Panc1 (cell line): Measurements from ENCODE around the gene GON4L.

ENCODE experiments used
- POLR2AphosphoS5 ChIP-seq: IDR thresholded peaks from 2 replicates; pipeline ENCODE4 v1.6.1; 2012; ENCODE audit warnings: mild to moderate bottlenecking, low read depth, low read length, moderate library complexity
- SIN3A ChIP-seq: IDR thresholded peaks from 2 replicates; pipeline ENCODE4 v1.6.1; 2012; ENCODE audit warnings: low read depth, mild to moderate bottlenecking, low read length, moderate library complexity, borderline replicate concordance; ENCODE audit not compliant: insufficient read depth
- TCF7L2 ChIP-seq: IDR thresholded peaks from 2 replicates; pipeline ENCODE4 v1.6.1; 2011; ENCODE audit warnings: mild to moderate bottlenecking, low read depth, low read length, inconsistent platforms
- TF ChIP-seq, protein P1 (sequence below): fragments of 450-650 bp; IDR thresholded peaks from 2 replicates; pipeline ENCODE4 v1.5.1; 2017; ENCODE audit warnings: mild to moderate bottlenecking
- TF ChIP-seq, protein P2 (sequence below), 2 experiments: IDR thresholded peaks; 2 replicates each; pipeline ENCODE4 v1.6.1; 2011 to 2012; ENCODE audit warnings: low read depth in 2 of 2, control low read depth in 1 of 2, low read length in 1 of 2, mild to moderate bottlenecking in 1 of 2, moderate library complexity in 1 of 2; ENCODE audit not compliant: insufficient read depth in 1 of 2

DNA sequence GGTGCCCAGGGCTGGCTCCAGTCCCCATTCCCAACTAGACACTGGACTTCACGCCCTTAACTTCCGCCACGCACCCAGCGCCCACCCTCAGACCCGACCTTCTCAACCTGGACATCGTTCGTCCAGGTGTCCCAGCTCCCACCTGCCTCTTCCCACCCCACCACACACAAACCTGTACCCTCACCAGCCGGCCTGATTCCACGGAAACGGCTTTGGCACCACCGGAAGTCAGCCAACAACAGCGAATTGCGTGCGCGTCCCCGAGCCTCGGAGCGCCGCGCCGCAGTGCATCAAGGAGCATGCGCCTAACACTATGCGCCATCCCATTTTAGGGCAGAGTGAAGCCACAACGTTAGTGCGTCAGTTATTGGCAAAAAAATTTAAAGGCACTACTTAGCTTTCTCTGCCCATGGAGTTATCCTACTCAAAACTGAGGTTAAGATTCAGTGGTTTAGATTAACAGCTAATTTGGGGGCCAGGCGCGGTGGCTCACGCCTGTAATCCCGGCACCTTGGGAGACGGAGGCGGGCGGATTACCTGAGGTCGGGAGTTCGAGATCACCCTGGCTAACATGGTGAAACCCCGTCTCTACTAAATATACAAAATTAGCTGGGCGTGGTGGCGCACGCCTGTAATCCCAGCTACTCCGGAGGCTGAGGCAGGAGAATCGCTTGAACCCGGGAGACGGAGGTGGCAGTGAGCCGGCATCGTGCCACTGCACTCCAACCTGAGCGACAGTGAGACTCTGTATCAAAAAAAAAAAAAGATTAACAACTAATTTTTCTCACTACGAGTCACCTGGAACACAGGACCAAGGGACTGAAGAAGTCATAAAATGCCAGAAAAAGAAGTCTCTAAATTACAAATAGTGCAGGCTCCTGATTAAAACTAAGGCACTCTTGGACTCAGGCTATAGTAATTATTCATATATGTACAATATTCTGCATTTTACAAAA, at the start of gene GON4L:
- TF ChIP-seq, protein P1, sequence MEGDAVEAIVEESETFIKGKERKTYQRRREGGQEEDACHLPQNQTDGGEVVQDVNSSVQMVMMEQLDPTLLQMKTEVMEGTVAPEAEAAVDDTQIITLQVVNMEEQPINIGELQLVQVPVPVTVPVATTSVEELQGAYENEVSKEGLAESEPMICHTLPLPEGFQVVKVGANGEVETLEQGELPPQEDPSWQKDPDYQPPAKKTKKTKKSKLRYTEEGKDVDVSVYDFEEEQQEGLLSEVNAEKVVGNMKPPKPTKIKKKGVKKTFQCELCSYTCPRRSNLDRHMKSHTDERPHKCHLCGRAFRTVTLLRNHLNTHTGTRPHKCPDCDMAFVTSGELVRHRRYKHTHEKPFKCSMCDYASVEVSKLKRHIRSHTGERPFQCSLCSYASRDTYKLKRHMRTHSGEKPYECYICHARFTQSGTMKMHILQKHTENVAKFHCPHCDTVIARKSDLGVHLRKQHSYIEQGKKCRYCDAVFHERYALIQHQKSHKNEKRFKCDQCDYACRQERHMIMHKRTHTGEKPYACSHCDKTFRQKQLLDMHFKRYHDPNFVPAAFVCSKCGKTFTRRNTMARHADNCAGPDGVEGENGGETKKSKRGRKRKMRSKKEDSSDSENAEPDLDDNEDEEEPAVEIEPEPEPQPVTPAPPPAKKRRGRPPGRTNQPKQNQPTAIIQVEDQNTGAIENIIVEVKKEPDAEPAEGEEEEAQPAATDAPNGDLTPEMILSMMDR = no peak
- TF ChIP-seq POLR2AphosphoS5 (peak; percentile 93), SIN3A (0 out of 2 replicates have a peak, but pooled peaks have one; percentile 51), TCF7L2 (no peak)
- TF ChIP-seq, protein P2, sequence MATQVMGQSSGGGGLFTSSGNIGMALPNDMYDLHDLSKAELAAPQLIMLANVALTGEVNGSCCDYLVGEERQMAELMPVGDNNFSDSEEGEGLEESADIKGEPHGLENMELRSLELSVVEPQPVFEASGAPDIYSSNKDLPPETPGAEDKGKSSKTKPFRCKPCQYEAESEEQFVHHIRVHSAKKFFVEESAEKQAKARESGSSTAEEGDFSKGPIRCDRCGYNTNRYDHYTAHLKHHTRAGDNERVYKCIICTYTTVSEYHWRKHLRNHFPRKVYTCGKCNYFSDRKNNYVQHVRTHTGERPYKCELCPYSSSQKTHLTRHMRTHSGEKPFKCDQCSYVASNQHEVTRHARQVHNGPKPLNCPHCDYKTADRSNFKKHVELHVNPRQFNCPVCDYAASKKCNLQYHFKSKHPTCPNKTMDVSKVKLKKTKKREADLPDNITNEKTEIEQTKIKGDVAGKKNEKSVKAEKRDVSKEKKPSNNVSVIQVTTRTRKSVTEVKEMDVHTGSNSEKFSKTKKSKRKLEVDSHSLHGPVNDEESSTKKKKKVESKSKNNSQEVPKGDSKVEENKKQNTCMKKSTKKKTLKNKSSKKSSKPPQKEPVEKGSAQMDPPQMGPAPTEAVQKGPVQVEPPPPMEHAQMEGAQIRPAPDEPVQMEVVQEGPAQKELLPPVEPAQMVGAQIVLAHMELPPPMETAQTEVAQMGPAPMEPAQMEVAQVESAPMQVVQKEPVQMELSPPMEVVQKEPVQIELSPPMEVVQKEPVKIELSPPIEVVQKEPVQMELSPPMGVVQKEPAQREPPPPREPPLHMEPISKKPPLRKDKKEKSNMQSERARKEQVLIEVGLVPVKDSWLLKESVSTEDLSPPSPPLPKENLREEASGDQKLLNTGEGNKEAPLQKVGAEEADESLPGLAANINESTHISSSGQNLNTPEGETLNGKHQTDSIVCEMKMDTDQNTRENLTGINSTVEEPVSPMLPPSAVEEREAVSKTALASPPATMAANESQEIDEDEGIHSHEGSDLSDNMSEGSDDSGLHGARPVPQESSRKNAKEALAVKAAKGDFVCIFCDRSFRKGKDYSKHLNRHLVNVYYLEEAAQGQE (IDR thresholded peaks at IDR 0.05; ENCODE audit: insufficient read depth in 1 of 2, low read depth in 2 of 2, low read length in 1 of 2) = no peak
